DND-41 (cell line): ENCODE results near the gene TEX2.

Experiments used
- ATAC-seq: fragments of 200-7000 bp; cut with Tn5 transposase; 3 replicates; pipeline ENCODE4 v1.9.1; 2021; ENCODE audit warnings: low read depth; ENCODE audit not compliant: insufficient read depth
- DNase-seq: peaks from one replicate; pipeline ENCODE4 v3.0.0-alpha.2; 2020
- H2AFZ ChIP-seq: 2 replicates; pipeline ENCODE4 v1.6.0; 2012; ENCODE audit warnings: low read depth, low read length
- H3K27ac ChIP-seq: 2 replicates; pipeline ENCODE4 v1.5.1; 2012; ENCODE audit warnings: low read length, inconsistent platforms
- H3K27me3 ChIP-seq: fragments of 200-600 bp; sonication (generic); 2 replicates; pipeline ENCODE4 v1.6.0; 2012; ENCODE audit warnings: low read length, mild to moderate bottlenecking, inconsistent platforms; ENCODE audit not compliant: insufficient read depth, poor library complexity
- H3K36me3 ChIP-seq: 2 replicates; pipeline ENCODE4 v1.5.1; 2012; ENCODE audit warnings: low read length, inconsistent platforms; ENCODE audit not compliant: insufficient read depth
- H3K4me1 ChIP-seq: 2 replicates; pipeline ENCODE4 v1.5.1; 2012; ENCODE audit warnings: mild to moderate bottlenecking, low read length; ENCODE audit not compliant: insufficient read depth
- H3K4me2 ChIP-seq: 2 replicates; pipeline ENCODE4 v1.6.0; 2012; ENCODE audit warnings: mild to moderate bottlenecking, moderate library complexity, low read length, inconsistent platforms; ENCODE audit not compliant: insufficient read depth
- H3K4me3 ChIP-seq, 2 experiments: fragments of 200-600 bp in 1 of 2; shearing (Covaris generic) in 1 of 2; 2 replicates each; pipeline ENCODE4 v1.5.1; 2012 to 2016; ENCODE audit warnings: inconsistent platforms in 2 of 2, low read length in 2 of 2, mild to moderate bottlenecking in 2 of 2, low read depth in 1 of 2, moderate library complexity in 1 of 2
- H3K79me2 ChIP-seq: 2 replicates; pipeline ENCODE4 v1.6.0; 2012; ENCODE audit warnings: low read length, inconsistent platforms; ENCODE audit not compliant: insufficient read depth
- H3K9ac ChIP-seq: 2 replicates; pipeline ENCODE4 v1.6.0; 2012; ENCODE audit warnings: low read depth, mild to moderate bottlenecking, inconsistent platforms, low read length, moderate library complexity
- H3K9me3 ChIP-seq: 2 replicates; pipeline ENCODE4 v1.5.1; 2012; ENCODE audit warnings: low read length, moderate library complexity, mild to moderate bottlenecking, inconsistent platforms; ENCODE audit not compliant: insufficient read depth, severe bottlenecking
- H4K20me1 ChIP-seq: 2 replicates; pipeline ENCODE4 v1.6.0; 2012; ENCODE audit warnings: low read length; ENCODE audit not compliant: insufficient read depth
- CTCF ChIP-seq: IDR thresholded peaks from 2 replicates; pipeline ENCODE4 v1.5.1; 2012; ENCODE audit warnings: borderline replicate concordance, low read length, moderate library complexity, mild to moderate bottlenecking; ENCODE audit not compliant: poor library complexity, severe bottlenecking; ENCODE audit errors: extremely low read depth
- EZH2 ChIP-seq: IDR thresholded peaks from 3 replicates; pipeline ENCODE4 v1.6.1; 2012; ENCODE audit warnings: borderline replicate concordance, low read depth, mild to moderate bottlenecking, moderate library complexity, low read length, inconsistent platforms; ENCODE audit not compliant: severe bottlenecking

The TEX2 gene

GRCh38 chr17:64190472-64190871 is 72.6 kb downstream of the TEX2 start:
- no peak overlapping the region for H3K27ac ChIP-seq
- no peak for ATAC-seq
- no peak overlapping the region for H2AFZ ChIP-seq
- DNase-seq = no peak
- no peak overlapping the region for H3K4me3 ChIP-seq
- no peaks in the 10 kb centered on the region for H3K4me1 ChIP-seq
- H3K9me3 ChIP-seq = no peaks in the 10 kb centered on the region
- H4K20me1 ChIP-seq = no peaks in the 10 kb centered on the region
- no peaks in the 10 kb centered on the region for H3K79me2 ChIP-seq
- no peak overlapping the region for H3K4me2 ChIP-seq
- no peaks in the 10 kb centered on the region for H3K27me3 ChIP-seq
- no peak overlapping the region for H3K9ac ChIP-seq
- H3K36me3 ChIP-seq = peaks cover 22% of the 10 kb centered on the region; the same call in 1 of the 2 replicates
- no peak for TF ChIP-seq CTCF
- TF ChIP-seq EZH2 = no peak

- Histone ChIP-seq H3K27me3 (no peaks in the 10 kb centered on the region), H3K9me3 (no peaks in the 10 kb centered on the region), H3K4me3 (no peak overlapping the region), H3K36me3 (peaks cover 17% of the 10 kb centered on the region; the same call in 1 of the 2 replicates), H3K9ac (no peak overlapping the region), H3K4me2 (no peak overlapping the region), H3K4me1 (no peaks in the 10 kb centered on the region), H3K79me2 (no peaks in the 10 kb centered on the region), H3K27ac (no peak overlapping the region), H4K20me1 (no peaks in the 10 kb centered on the region), H2AFZ (no peak overlapping the region)
- ATAC-seq (no peak), DNase-seq (no peak)
- no peak for TF ChIP-seq EZH2
- no peak for TF ChIP-seq CTCF
Observed at GRCh38 chr17:64188088-64188487, 75.0 kb downstream of the TEX2 start.

GRCh38 chr17:64187093-64187895 is 75.8 kb downstream of the TEX2 start:
- no peaks in the 10 kb centered on the region for H4K20me1 ChIP-seq
- H3K4me2 ChIP-seq = no peak overlapping the region
- no peak overlapping the region for H3K4me3 ChIP-seq
- no peak overlapping the region for H3K27ac ChIP-seq
- TF ChIP-seq EZH2 (no peak), CTCF (no peak)
- no peaks in the 10 kb centered on the region for H3K27me3 ChIP-seq
- DNase-seq (no peak), ATAC-seq (no peak)
- H2AFZ ChIP-seq = no peak overlapping the region
- H3K4me1 ChIP-seq = no peaks in the 10 kb centered on the region
- H3K9me3 ChIP-seq = no peaks in the 10 kb centered on the region
- no peak overlapping the region for H3K9ac ChIP-seq
- no peaks in the 10 kb centered on the region for H3K79me2 ChIP-seq
- peaks cover 13% of the 10 kb centered on the region; the same call in 1 of the 2 replicates for H3K36me3 ChIP-seq
